GM12878 (cell line): ENCODE results near the gene GSE1. TPM values are rescaled to one million over a fixed set of nuclear protein-coding genes. Genes with fewer than 3 reads are reported as not detected.

Source experiments
- ATAC-seq: fragments of 200-7000 bp; cut with Tn5 transposase; 3 replicates; pipeline ENCODE4 v1.9.1; 2020; ENCODE audit warnings: mild to moderate bottlenecking, moderate library complexity
- BruUV-seq: library from RNA; stranded (reverse); fragments of 400-500 nt; replicated peaks from 2 replicates; lab custom pipeline; 2021; lab: Mats Ljungman, UMichigan
- CTCF ChIA-PET: fragments of 300-600 bp; sonication (Branson Sonifier 250); formaldehyde crosslinking; extraction: SDS; loops from one replicate; lab custom pipeline; 2021; ENCODE audit warnings: inconsistent platforms; lab: Yijun Ruan, JAX
- POLR2A ChIA-PET: fragments of 350-600 bp; formaldehyde crosslinking; extraction: SDS; loops from one replicate; lab custom pipeline; 2021; ENCODE audit warnings: inconsistent platforms; lab: Charles Lee
- RAD21 ChIA-PET: fragments of 300-600 bp; sonication (Branson Sonifier 250); formaldehyde crosslinking; loops from one replicate; lab custom pipeline; 2023; ENCODE audit warnings: antibody characterized with exemption; ENCODE audit not compliant: unreplicated experiment; lab: Charles Lee
- SMC1A ChIA-PET: fragments of 300-600 bp; sonication (Branson Sonifier 250); formaldehyde crosslinking; loops from one replicate; lab custom pipeline; 2023; ENCODE audit not compliant: unreplicated experiment, uncharacterized antibody; lab: Charles Lee
- DNase-seq: peaks from one replicate; pipeline ENCODE4 v3.0.0-alpha.2; 2011; ENCODE audit warnings: low read depth, low spot score
- FAIRE-seq: peaks from 3 replicates; lab custom pipeline; 2011; peaks lifted over from hg19 to GRCh38; lab: Jason Lieb, UNC
- H2AFZ ChIP-seq: 2 replicates; pipeline ENCODE4 v1.6.0; 2011; ENCODE audit warnings: low read depth, low read length, control low read depth; ENCODE audit not compliant: control insufficient read depth
- H3K27ac ChIP-seq: 2 replicates; pipeline ENCODE4 v1.5.1; 2011; ENCODE audit warnings: control low read depth; ENCODE audit not compliant: control insufficient read depth, insufficient read depth
- H3K27me3 ChIP-seq, 2 experiments: replicated peaks in 1 of 2; 2 replicates each; pipeline versions ENCODE4 v1.6.0 to v1.6.1; 2011; ENCODE audit warnings: low read length in 1 of 2; ENCODE audit not compliant: control insufficient read depth in 2 of 2, insufficient read depth in 2 of 2
- H3K36me3 ChIP-seq, 2 experiments: 2 replicates each; pipeline ENCODE4 v1.5.1; 2011; ENCODE audit warnings: low read length in 1 of 2; ENCODE audit not compliant: control insufficient read depth in 2 of 2, insufficient read depth in 2 of 2
- H3K4me1 ChIP-seq: 2 replicates; pipeline ENCODE4 v1.6.1; 2011; ENCODE audit warnings: mild to moderate bottlenecking, low read length, moderate library complexity, mixed read lengths; ENCODE audit not compliant: control insufficient read depth, insufficient read depth
- H3K4me2 ChIP-seq: 2 replicates; pipeline ENCODE4 v1.6.0; 2011; ENCODE audit warnings: control low read depth; ENCODE audit not compliant: control insufficient read depth, insufficient read depth
- H3K4me3 ChIP-seq: fragments of 200-600 bp; sonication (generic); 2 replicates; pipeline ENCODE4 v1.5.1; 2016
- H3K79me2 ChIP-seq: 2 replicates; pipeline ENCODE4 v1.6.0; 2011; ENCODE audit warnings: low read length; ENCODE audit not compliant: control insufficient read depth, insufficient read depth
- H3K9ac ChIP-seq: 2 replicates; pipeline ENCODE4 v1.8.0; 2011; ENCODE audit warnings: low read length, control low read depth, mixed read lengths; ENCODE audit not compliant: control insufficient read depth, insufficient read depth
- H3K9me3 ChIP-seq: replicated peaks from 3 replicates; pipeline ENCODE4 v1.5.1; 2011; ENCODE audit warnings: mild to moderate bottlenecking, low read length; ENCODE audit not compliant: control insufficient read depth, insufficient read depth
- H4K20me1 ChIP-seq: 2 replicates; pipeline ENCODE4 v1.6.0; 2011; ENCODE audit not compliant: control insufficient read depth, insufficient read depth
- ATF2 ChIP-seq: IDR thresholded peaks from 2 replicates; pipeline ENCODE4 v1.6.1; 2012; ENCODE audit warnings: low read length, inconsistent platforms
- DPF2 ChIP-seq: fragments of 450-650 bp; IDR thresholded peaks from 2 replicates; pipeline ENCODE4 v1.6.1; 2017; ENCODE audit warnings: mild to moderate bottlenecking
- ELK1 ChIP-seq: IDR thresholded peaks from 2 replicates; pipeline ENCODE4 v1.6.1; 2012; ENCODE audit warnings: low read depth, low read length, improper control_type of control experiment
- HDAC2 ChIP-seq: fragments of 200-600 bp; sonication (generic); IDR thresholded peaks from 2 replicates; pipeline ENCODE4 v1.6.1; 2017
- HDGF ChIP-seq: fragments of 450-650 bp; IDR thresholded peaks from 2 replicates; pipeline ENCODE4 v1.6.1; 2016; ENCODE audit warnings: antibody characterized with exemption
- IKZF2 ChIP-seq, 2 experiments: fragments of 450-650 bp; IDR thresholded peaks; 2 replicates each; pipeline ENCODE4 v1.6.1; 2017; ENCODE audit warnings: mild to moderate bottlenecking in 2 of 2, moderate library complexity in 2 of 2
- PML ChIP-seq: IDR thresholded peaks from 2 replicates; pipeline ENCODE4 v1.6.1; 2012; ENCODE audit warnings: low read length, inconsistent platforms
- POLR2A ChIP-seq: IDR thresholded peaks from 2 replicates; pipeline ENCODE4 v1.6.1; 2011; ENCODE audit warnings: low read depth, mild to moderate bottlenecking, low read length
- RUNX3 ChIP-seq: IDR thresholded peaks from 2 replicates; pipeline ENCODE4 v1.6.1; 2012; ENCODE audit warnings: low read length, inconsistent platforms
- WGBS: methylation state at CpG from one replicate; pipeline ENCODE4 v1.1.6; 2016; ENCODE audit warnings: low lambda C conversion rate; ENCODE audit not compliant: insufficient replicate concordance, insufficient coverage; ENCODE audit errors: missing lambda C conversion rate; 5-methylcytosine and 5-hydroxymethylcytosine counted together
- in situ Hi-C: fragments of 300-500 bp; cut with MboI; formaldehyde crosslinking; loops from 9 replicates; pipeline ENCODE4 v1.14.3; 2018; ENCODE audit warnings: mixed read lengths
- intact Hi-C: fragments of 100-400 bp; cut with micrococcal nuclease; formaldehyde crosslinking; loops from one replicate; pipeline ENCODE4 v1.14.2; 2022; ENCODE audit not compliant: unreplicated experiment
- polyA plus RNA-seq, 11 experiments: library from polyadenylated mRNA; depleted of rRNA in 4 of 11; unstranded in 6 of 11; stranded (reverse) in 5 of 11; fragments of >200 nt; fragmentation: Nextera tagmentation in 4 of 11; fragmentation: Illumina TruSeq in 1 of 11; extraction: Ambion mirVana in 4 of 11; extraction: Trizol in 1 of 11; gene quantifications; 1 replicate in 1 of 11; 2 replicates in 10 of 11; pipeline versions ENCODE4 v1.2.1 to v1.2.3, GENCODE V29; 2011 to 2016; ENCODE audit warnings: inconsistent platforms in 2 of 11, missing spikeins in 2 of 11, low read depth in 1 of 11
- total RNA-seq, 4 experiments: library from RNA; depleted of rRNA in 3 of 4; stranded (reverse); fragments of >200 nt in 3 of 4; fragmentation: Illumina TruSeq in 1 of 4; extraction: Trizol in 1 of 4; gene quantifications; 2 replicates each; pipeline versions ENCODE4 v1.2.1 to v1.2.3, GENCODE V29; 2013 to 2021

The GSE1 gene
- total and polyA plus RNA-seq, 10 of the 15 experiments (the other 5 are each of a cell fraction or from before 2014, with no cell fraction given): 4.6 to 58.7 (median 18.2) TPM

- BruUV-seq: no TSS peak
- H3K4me2 ChIP-seq: no peak overlapping the region
- in situ Hi-C loops: loop anchor here (5.0 kb wide), 1 partner anchor 59 kb away; no protein-coding TSS in a partner anchor
- no peak overlapping the region for H3K4me3 ChIP-seq
- no peak for ATAC-seq
- TF ChIP-seq IKZF2 (IDR thresholded peaks at IDR 0.05): no peak
- TF ChIP-seq POLR2A: peak; percentile 21; the same call in 1 of the 2 replicates
- intact Hi-C loops: loop anchor here (1.0 to 2.0 kb wide), 2 partner anchors 60 to 100 kb away; no protein-coding TSS in a partner anchor
- FAIRE-seq: no peak
- H3K4me1 ChIP-seq: no peaks in the 10 kb centered on the region
- H3K27me3 ChIP-seq: no peaks in the 10 kb centered on the region
- ChIA-PET RAD21 (interaction anchor here (1.1 kb wide), 1 partner anchor 163 kb away, joined by 3 read pairs; no protein-coding TSS in a partner anchor), POLR2A (interaction anchor here (0.6 kb wide), 1 partner anchor 61 kb away, joined by 3 read pairs; no protein-coding TSS in a partner anchor), SMC1A (interaction anchor here (0.8 to 1.8 kb wide), 3 partner anchors 33 to 60 kb away, joined by 3 to 6 read pairs (median 4); no protein-coding TSS in a partner anchor), CTCF (interaction anchor here (0.6 to 4.8 kb wide), 16 partner anchors 9 to 211 kb away, joined by 3 to 29 read pairs (median 4); partner anchors contain the start of gene GINS2)
- H4K20me1 ChIP-seq: no peaks in the 10 kb centered on the region
- H3K27ac ChIP-seq: no peak overlapping the region
- 86% methylated on average over 18 of the region's 18 CpGs for WGBS
- no peak overlapping the region for H2AFZ ChIP-seq
- DNase-seq: no peak
- H3K9ac ChIP-seq: no peak overlapping the region
- peaks cover 27 to 67% of the 10 kb centered on the region in 2 experiments; a peak in 3 of 4 replicates for H3K36me3 ChIP-seq
- no peaks in the 10 kb centered on the region for H3K79me2 ChIP-seq
- H3K9me3 ChIP-seq: no peaks in the 10 kb centered on the region
Measured at GRCh38 chr16:85658504-85659326, 45.6 kb downstream of the GSE1 start.

GRCh38 chr16:85659336-85659735 lies 46.2 kb downstream of the GSE1 start:
- CTCF ChIA-PET: interaction anchor here (0.7 to 4.8 kb wide), 14 partner anchors 9 to 244 kb away, joined by 3 to 29 read pairs (median 4); partner anchors contain the start of gene GINS2

More at GRCh38 chr16:85659336-85659735, 46.2 kb downstream of the GSE1 start:
- no peaks in the 10 kb centered on the region for H3K4me1 ChIP-seq
- no peak for TF ChIP-seq ELK1
- no peak for TF ChIP-seq PML
- TF ChIP-seq ATF2: no peak
- no peak for TF ChIP-seq HDAC2
- TF ChIP-seq HDGF: no peak
- no peak for TF ChIP-seq DPF2
- TF ChIP-seq RUNX3: no peak
- TF ChIP-seq, all 136 proteins: peak for 0
- Histone ChIP-seq H3K4me3 (no peak overlapping the region), H3K36me3 (peaks cover 32 to 68% of the 10 kb centered on the region in 2 experiments), H3K9me3 (no peaks in the 10 kb centered on the region), H3K9ac (no peak overlapping the region), H3K79me2 (no peaks in the 10 kb centered on the region), H3K4me2 (no peak overlapping the region), H4K20me1 (no peaks in the 10 kb centered on the region), H2AFZ (no peak overlapping the region), H3K27ac (no peak overlapping the region), H3K27me3 (no peaks in the 10 kb centered on the region)
- intact Hi-C loops: loop anchor here (1.0 to 2.0 kb wide), 2 partner anchors 59 to 99 kb away; no protein-coding TSS in a partner anchor
- in situ Hi-C loops: loop anchor here (5.0 kb wide), 1 partner anchor 58 kb away; no protein-coding TSS in a partner anchor
- DNase-seq (no peak), ATAC-seq (no peak), FAIRE-seq (no peak)
- RAD21 ChIA-PET: interaction anchor here (0.8 to 1.1 kb wide), 2 partner anchors 58 to 162 kb away, joined by 3 read pairs; no protein-coding TSS in a partner anchor
- 90% methylated on average over 8 of the region's 8 CpGs for WGBS
- BruUV-seq: no TSS peak
- SMC1A ChIA-PET: interaction anchor here (1.5 to 1.8 kb wide), 2 partner anchors 56 to 60 kb away, joined by 4 to 6 read pairs; no protein-coding TSS in a partner anchor
- POLR2A ChIA-PET: interaction anchor here (0.6 kb wide), 1 partner anchor 61 kb away, joined by 3 read pairs; no protein-coding TSS in a partner anchor
